ENCODE measurements around the gene NEDD4.

Gene NEDD4

GRCh38 chr15:56001471-56002078 lies 8.2 kb upstream of the NEDD4 start:
- no peak for DNase-seq (ENCODE audit: low read depth)
- no peak overlapping the region for H3K4me3 ChIP-seq (replicated peaks; ENCODE audit: low read depth, low read length)
- TF ChIP-seq CTCF (IDR thresholded peaks at IDR 0.05; ENCODE audit: low read length, missing control alignments), result no peak

- TF ChIP-seq CTCF (IDR thresholded peaks at IDR 0.05; ENCODE audit: low read length, missing control alignments), result no peak
- H3K4me3 ChIP-seq (replicated peaks; ENCODE audit: low read depth, low read length), result no peak overlapping the region
- no peak for DNase-seq (ENCODE audit: low read depth)
Measured at GRCh38 chr15:55999658-56000057, 6.2 kb upstream of the NEDD4 start.

GRCh38 chr15:55998478-55998877 lies 5.1 kb upstream of the NEDD4 start:
- no peak for DNase-seq (ENCODE audit: low read depth)
- H3K4me3 ChIP-seq (replicated peaks; ENCODE audit: low read depth, low read length), result no peak overlapping the region
- TF ChIP-seq CTCF (IDR thresholded peaks at IDR 0.05; ENCODE audit: low read length, missing control alignments), result no peak

GRCh38 chr15:55993804-55994560 lies 570 bp upstream of the NEDD4 start:
- peak overlapping the region; percentile 78 for H3K4me3 ChIP-seq (replicated peaks; ENCODE audit: low read depth, low read length)
- TF ChIP-seq CTCF (IDR thresholded peaks at IDR 0.05; ENCODE audit: low read length, missing control alignments), result no peak
- peak; percentile 61 for DNase-seq (ENCODE audit: low read depth)

- TF ChIP-seq CTCF (IDR thresholded peaks at IDR 0.05; ENCODE audit: low read length, missing control alignments), result no peak
- H3K4me3 ChIP-seq (replicated peaks; ENCODE audit: low read depth, low read length), result peak overlapping the region; percentile 78
- no peak for DNase-seq (ENCODE audit: low read depth)
Measured at GRCh38 chr15:55992769-55993110, 672 bp downstream of the NEDD4 start.

GRCh38 chr15:55991802-55992768 lies 1.3 kb downstream of the NEDD4 start:
- peak overlapping the region; percentile 78 for H3K4me3 ChIP-seq (replicated peaks; ENCODE audit: low read depth, low read length)
- TF ChIP-seq CTCF (IDR thresholded peaks at IDR 0.05; ENCODE audit: low read length, missing control alignments), result no peak
- DNase-seq (ENCODE audit: low read depth), result peak; percentile 17
